ENCODE results near the gene VPS11.
"Not testable (repeated sequence)": the region's sequence is repeated elsewhere in the genome, so short reads cannot be mapped to it uniquely, and the experiment has no call there.

Gene VPS11

DNA sequence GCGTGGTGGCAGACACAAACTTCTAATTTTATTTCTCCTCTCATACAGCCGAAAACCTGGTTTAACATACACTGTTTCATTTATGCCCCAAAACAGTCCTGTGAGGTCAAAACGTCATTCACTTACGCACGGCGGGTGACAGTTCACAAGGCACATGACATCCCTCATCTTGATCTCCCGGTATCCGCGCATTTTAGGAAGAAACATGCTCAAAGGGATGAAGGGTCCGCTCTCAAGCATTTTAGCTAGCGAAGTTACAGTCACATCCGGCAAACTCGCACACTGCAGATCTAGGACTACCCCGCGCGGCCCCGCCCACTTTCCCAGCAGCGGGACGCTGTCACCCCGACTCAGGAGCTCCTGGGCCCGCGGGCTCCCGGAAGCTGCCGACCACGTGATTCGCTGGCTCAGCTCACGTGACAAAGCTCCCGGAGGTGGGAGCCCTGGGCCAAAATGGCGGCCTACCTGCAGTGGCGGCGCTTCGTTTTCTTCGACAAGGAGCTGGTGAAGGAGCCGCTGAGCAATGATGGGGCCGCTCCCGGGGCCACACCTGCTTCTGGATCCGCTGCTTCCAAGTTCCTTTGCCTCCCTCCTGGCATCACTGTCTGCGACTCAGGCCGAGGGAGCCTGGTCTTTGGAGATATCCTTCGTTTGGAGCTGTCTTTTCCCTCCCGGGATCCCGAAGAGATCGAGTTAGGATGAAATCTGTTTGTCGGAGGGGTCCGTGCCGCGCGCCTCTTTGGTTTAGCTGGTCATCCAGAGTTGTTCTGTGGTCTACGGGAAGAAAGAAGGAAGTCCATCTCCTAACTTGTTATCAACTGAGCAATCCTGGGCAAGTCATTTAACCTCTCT is at the start of gene VPS11:
TSS of gene VPS11 (plus strand) at position 448 of the 852 bp plus-strand sequence. CDS start at position 454, 6 bp downstream.
- DNase-seq (ENCODE audit: low spot score), result peak; percentile 96

DNA sequence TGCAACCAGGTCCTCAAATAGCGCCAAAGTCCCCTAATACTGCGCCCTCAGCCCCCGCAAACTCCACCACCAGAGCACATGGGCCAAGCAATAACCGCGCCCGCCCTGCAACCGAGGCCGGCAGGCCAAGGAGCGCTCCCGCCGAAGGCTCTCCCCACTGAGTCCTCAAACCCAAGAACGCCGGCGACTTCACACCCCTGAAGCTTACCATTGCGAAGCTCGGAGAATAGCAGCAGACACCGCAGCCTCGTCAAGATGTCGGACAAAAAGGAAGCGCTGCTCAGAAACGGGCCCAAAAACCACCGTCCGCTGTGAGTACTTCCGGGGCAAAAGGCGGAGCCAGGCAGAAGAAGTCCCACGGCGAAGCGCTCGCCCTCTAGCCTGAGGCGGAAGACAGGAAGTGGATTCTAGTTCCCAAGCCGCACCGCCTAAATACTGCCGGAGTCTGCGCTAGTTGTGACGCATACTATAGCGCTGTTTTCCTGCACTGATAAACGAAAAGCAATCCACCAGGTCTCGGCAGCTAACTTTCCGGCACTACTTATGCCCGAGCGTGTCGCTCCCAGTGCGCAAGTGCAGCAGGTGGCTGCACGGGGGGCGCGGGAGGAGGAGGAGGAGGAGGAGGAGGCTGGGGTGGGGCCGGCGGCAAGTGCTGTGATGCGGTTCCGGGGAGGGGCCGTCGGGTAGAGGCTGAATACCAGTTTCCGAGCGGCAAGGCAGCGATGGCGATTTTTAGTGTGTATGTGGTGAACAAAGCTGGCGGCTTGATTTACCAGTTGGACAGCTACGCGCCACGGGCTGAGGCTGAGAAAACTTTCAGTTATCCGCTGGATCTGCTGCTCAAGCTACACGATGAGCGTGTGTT is 49.3 kb upstream of the VPS11 start, which contains the start of the genes RPS25 and TRAPPC4:
TSS of gene RPS25 (minus strand) at position 270 of the 865 bp plus-strand sequence. CDS start at position 211, 59 bp downstream.
TSS of gene TRAPPC4 (plus strand) at position 693 of the 865 bp plus-strand sequence. CDS start at position 723, 30 bp downstream.
- DNase-seq (ENCODE audit: low spot score), result peak; percentile 95

DNA sequence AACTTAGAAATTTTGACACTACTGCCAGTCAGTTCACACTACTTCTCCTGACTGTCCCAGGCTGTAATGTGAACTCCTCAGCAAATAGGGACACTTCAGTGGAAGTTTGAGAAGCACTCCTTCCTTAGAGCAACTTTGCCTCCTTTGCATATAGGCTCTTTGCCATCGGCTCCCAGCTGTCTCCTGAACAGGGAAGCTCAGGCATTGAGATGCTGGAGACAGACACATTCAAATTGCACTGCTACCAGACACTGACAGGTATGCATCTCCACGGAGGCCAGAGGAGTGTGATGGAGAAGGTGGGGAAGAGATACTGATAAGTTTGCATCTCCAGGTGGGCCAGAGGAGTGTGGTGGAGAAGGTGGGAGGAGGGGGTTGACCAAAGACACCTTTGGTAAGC is 47.6 kb upstream of the VPS11 start:
- DNase-seq (ENCODE audit: low spot score), result no peak

DNA sequence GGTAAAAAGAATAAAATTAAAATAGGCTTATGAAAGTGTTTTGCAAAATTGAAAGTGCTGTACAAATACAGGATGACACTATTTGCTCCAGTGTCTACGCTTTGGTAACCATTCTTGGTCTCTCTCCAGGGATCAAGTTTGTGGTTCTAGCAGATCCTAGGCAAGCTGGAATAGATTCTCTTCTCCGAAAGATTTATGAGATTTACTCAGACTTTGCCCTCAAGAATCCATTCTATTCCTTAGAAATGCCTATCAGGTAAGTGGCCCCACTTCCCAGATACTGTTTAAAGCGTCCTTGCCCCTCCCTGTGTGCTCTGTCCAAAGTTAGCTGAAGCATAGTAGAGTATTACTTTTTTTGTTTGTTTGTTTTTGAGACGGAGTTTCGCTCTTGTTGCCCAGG is 46.0 kb upstream of the VPS11 start:
- no peak for DNase-seq (ENCODE audit: low spot score)

DNA sequence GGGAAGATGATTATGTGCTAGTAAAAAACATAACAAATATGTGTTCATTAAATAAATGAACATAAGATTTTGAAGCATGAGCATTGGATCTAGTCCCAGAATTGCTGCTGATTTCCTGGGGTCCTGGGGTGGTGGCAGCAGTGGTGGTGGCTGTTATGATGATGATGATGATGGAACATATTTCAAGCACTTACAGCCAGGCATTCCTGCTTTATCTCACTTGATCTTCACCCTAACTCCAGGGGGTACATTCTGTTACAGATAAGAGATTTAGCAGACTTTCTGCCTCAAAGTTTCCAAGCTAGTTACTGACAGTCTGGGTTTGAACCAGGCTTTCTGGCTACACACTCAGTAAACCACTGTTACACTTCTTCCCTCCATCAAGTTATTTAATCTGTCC is 43.9 kb upstream of the VPS11 start:
- no peak for DNase-seq (ENCODE audit: low spot score)

DNA sequence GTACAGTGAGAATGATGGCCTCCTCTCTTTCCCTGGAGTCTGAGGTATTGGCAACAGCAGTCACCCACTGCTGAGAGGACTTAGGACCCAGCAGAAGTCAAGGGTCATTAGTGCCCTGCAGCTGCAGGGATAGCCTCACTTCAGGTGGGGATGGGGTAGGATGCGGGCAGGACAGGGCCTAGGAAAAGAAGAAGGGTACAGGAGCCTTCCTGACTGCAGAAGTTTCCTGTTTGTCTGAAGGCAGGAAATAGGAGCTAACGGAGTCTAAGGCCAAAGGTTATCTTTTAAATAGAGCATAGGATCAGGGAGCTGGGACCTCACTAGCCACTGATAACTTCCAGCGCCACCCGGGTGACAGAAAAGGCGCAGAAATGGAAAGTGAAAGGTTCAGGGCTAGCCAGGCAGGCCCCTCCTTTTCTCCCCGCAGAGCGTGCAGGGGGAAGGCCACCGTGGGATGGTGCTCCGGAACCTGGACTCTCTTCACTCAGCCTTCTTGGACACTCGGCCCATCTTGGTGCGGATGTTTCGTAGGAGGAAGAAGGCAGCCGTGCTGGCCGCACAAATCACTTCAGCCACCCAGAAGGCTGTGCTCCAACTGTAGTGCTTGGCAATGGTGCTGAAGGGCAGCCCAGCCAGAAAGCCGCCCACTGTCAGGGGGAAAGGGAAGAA is 43.1 kb upstream of the VPS11 start:
- no peak for DNase-seq (ENCODE audit: low spot score)

DNA sequence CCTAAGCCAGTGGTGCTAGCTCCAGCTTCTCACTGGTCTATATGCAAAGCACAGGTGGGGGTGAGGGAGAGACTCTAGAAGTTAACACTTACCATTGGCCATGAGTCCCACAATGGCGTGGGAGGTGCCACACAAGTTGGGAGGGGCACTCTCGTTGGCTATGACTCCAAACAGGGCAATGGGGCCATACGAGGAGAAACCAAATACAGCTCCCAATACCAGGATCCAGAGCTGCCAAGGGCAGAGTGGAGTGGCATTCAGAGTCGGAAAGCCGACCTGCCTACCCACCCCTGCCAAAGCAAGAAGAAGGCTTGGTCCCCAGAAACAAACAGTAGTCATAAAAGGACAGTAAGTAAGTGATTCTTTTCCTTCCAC is 42.5 kb upstream of the VPS11 start:
- DNase-seq (ENCODE audit: low spot score), result no peak

DNA sequence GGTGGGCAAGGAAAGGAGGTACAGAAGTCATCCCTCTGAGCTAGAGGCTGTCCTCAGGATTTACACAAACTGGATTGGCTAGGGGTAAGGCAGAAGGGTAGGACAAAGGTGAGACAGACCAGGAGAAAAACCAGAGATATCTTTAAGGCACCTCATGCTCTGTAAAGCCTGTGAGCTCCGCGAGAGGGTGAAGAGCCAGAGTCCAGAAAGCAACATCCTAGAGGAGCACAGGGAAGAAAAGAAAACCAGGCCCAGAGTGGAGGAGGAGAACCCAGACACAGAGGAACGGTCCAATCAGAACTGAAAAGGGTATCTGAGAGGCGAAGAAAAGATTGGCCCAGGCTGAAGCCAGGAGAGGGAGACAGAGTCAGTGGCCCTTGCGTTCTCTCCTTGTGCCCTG is 42.1 kb upstream of the VPS11 start:
- DNase-seq (ENCODE audit: low spot score), result no peak

DNA sequence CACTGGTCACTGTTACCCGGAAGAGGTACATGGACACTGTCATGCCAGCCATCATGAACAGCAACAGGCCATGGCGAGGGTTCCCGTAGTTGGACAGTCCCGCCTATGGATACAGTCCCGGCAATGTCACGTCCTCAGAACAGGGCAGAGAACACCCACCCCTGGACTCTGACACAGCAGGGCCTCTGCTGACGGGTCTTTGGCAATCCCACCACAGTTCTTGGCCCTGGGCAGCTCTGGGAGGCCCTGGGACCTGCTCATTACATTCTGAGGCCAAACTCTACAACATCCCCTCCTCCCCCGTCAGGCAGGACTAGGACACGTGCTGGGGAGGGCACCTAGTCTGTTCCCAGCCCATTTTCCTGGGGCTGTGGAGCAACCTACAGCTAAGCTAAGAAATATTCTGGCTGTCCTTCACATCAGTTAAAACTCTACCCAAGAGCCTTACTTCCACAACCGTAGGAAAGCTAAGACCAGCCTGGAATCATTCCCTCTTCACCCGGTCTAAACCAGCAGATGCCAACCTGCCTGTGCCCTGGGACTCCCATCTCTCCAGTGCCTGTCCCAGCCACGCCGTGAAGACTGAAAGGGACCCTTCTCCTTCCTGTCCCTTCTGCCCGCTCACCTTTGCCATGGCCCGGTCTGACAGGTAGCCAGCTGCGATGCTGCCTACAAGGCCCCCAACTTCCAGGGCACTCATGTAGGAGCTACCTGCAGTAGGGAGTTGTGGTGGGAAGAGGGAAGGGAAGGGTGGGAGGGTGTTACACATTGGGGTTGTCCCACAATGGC is 41.4 kb upstream of the VPS11 start:
- no peak for DNase-seq (ENCODE audit: low spot score)

DNA sequence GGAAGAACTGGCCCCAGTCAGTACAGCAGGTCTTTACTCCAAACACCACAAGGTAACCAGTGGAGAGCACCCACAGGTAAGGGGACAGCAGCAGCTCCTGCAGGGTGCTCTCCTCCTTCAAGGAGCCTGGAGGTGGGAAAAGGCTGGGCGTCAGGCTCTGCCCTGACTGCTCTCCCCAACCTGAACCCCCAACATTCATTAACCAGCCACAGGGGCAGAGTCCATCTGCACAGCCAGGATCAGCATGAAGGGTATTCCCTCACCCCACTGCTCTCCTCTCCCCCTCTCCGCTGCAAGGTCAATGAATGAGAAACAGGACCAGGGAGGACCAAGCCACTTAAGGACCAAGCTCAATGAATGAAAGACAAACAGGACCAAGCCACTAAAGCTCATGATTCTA is 40.6 kb upstream of the VPS11 start:
- DNase-seq (ENCODE audit: low spot score), result no peak

DNA sequence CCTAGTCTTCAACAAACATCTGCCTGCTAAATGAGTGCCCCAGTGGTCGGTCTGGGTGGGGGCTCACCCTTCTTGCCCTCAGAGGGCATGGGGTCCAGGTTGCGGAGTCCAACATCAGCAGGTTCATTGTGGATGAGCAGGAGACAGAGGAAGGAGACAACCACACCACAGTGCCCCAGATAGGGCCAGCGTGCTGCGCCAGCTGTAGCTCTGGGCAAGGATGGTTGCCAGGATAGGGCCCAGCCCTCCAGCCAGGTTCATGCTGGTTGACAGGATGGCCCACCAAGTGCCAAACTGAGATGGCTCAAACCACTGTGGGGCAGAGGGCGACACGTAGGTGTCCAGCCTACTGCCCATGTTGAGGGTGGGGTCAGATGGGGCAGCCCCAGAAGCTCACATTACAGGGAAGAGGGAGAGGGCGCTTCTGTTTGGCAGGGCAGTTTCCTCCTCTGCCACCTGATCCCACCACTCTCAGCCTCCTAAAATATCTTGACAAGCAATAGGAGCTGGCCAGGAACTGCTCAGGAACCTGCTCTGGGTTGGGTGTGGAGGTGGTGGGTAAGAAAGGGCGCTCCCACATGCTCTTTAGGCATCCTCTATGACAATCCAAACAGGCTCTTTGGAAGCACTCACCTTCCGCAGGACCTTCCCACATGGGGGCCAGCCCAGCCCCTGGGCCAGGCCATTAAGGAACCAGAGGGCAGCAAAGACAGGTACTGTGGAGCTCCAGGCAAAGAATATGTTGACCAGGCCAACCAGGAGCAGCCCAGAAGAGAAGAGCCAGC is 39.9 kb upstream of the VPS11 start:
- DNase-seq (ENCODE audit: low spot score), result no peak

DNA sequence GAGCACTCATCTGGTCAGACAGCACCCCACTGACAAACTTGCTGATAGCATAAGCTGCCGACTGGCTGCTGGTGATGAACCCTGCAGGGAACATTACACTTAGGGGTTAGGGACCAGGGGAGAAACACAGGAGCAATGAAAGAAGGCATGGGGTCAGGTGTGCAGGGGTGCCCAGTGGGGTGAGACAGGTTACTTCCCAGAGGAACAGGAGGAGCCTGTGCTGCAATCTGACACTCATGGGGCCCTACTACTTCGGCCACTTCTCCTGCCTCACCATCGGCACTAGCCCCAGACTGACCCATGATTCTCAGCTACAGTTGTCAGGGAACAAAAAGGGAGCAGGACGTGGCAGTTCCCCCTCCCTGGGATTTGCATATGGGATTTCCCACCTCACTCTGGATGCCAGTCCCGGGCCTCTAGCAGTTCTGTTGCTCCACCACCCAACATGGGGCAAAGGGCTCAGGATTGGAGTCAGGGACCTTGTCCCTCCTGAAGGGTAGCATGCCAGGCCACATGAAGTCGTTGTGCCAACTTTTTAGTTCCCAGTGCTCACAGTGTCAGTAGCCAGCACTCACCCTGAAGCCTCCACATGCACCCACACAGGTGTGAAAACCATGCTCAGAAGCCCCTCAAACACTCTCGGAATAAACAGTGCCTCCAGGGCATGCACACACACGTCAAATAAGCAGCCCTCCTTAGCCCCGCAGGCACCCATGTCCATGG is 39.1 kb upstream of the VPS11 start:
- DNase-seq (ENCODE audit: low spot score), result no peak

DNA sequence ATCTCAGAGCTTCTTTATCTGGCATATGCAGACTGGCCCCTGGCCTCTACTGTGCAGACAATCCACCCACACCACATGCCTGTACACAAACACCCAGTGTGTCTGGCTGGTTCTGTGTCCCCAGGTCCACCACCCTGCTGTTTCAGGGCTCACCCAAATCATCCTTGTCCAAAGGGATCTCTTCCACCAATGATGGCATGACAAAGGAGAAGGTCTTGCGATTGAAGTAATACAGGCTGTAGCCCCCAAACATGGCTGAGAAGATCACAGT is 38.6 kb upstream of the VPS11 start:
- DNase-seq (ENCODE audit: low spot score), result no peak

DNA sequence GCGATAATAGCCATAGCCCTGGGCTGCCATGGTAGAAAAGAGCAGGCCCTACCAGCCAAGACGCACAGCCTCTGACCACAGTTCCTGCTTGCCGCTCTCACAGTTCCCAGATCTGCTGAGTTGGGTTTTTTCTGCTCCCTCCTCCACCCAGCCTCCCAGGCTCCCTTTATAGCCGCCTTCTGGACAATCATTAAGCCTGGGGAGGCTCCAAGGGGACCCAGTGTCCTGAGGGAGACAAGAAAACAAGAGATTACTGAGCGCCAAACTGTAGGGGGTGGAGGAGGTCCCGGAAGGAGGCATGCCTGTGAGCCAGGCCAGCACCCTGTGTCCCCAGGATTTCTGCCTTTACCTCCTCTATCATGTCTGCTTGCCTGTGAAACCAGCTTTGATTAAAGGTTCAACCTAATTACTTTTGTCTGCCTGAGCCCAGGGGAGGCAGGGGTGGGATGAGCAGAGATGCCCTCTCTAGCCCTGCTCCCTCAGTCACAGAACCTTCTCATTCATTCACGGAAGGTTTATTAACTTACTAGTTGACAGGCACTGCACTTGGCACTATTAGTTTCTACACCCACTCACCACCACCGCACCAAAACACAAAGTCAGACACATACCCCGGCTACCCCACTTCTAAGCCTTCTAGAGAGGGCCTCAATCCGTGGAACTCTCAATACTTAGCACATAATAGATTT is 38.1 kb upstream of the VPS11 start:
- DNase-seq (ENCODE audit: low spot score), result no peak

DNA sequence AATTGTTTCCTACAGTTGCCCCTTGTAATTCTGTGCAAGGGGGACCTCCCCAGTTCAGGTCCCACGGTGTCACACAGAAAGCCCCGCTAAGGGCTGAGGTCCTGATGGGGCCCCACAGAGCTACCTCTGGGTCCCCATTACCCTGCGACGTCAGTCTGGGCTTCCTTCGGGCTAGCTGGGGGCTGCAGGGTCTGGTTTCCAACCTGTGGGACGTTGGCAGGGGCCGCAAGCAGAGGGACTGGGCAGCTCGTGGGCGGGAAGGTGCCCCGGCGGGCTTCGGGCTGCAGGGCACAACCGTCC is 37.6 kb upstream of the VPS11 start:
- no peak for DNase-seq (ENCODE audit: low spot score)

DNA sequence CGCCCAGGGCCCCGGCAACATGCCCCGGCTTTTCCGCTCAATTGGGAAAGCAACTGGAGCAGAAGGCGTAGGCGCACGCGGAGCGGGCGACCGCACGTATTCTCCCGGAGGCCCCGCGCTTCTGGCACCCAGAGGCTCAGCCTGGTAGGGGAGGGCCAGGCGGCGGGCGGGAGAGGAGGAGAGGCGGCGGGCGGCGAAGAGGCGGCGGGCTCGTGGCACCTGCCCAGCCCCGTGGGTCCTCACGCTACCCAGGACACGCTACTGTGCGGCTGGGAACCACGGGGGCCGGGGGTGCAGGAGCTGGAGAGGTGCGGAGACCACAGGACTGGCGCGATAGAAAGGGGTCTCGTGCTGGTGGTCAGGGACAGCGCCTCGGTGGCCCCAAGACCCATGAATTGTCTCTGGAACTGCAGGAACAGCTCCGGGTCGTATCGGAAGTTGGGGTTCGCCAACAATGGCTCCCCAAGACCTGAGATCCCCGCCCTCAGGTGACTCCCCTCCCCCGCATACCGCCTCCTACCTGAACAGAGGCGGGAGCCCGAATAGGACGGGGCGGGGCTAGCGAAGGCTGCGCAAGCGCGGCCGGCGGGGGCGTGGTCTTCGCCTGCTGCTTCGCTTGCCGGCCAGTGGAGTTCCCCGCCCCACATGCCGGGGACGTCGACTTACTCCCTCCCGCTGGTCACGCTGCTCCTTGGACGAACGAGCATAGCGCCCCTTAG is 37.1 kb upstream of the VPS11 start, which contains the start of gene SLC37A4:
TSS of gene SLC37A4 (minus strand) at position 549 of the 719 bp plus-strand sequence.
- DNase-seq (ENCODE audit: low spot score), result peak; percentile 99

DNA sequence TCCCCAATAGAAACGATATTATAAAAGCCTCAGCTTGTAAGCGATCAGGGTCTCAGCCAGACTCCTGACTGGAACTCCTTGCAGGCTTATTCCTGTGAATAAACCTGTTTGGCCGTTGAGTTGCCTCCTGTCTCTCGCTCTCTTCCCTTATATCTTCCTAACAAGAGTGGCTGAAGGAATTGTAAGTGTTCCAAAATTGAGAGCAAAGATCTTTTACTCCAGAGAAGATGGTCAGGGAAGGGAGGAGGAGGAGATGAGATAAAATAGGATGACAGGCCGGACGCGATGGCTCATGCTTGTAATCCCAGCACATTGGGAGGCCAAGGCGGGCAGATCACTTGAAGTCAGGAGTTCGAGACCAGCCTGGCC is 35.7 kb upstream of the VPS11 start:
- no peak for DNase-seq (ENCODE audit: low spot score)

DNA sequence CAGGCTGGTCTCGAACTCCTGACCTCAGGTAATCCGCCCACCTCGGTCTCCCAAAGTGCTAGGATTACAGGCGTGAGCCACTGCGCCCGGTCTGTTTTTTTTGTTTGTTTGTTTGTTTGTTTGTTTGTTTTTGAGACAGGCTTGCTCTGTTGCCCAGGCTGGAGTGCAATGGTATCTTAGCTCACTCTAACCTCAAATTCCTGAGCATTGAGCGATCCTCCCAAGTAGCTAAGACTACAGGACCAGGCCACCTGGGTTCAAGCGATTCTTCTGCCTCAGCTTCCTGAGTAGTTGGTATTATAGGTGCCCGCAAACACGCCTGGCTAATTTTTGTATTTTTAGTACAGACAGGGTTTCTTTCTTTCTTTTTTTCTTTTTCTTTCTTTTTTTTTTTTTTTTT is 34.2 kb upstream of the VPS11 start:
- DNase-seq (ENCODE audit: low spot score), result not testable (repeated sequence)

DNA sequence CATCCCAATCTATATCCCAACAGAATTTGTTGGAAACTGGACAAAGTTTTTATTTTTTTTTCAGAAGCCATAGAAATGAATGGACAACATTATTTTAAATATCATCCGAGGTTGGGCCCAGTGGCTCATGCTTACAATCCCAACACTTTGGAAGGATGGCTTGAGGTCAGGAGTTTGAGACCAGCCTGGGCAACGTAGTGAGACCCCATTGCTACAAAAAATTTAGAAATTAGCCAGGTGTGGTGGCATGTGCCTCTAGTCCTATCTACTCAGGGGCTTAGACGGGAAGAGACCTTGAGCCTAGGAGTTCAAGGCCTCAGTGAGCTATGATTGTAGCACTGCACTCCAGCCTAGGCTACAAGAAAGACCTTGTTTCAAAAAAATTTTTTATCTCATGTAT is 32.8 kb upstream of the VPS11 start:
- no peak for DNase-seq (ENCODE audit: low spot score)
